ENCODE data around the gene DPP6.
"Not testable (repeated sequence)": the region's sequence is repeated elsewhere in the genome, so short reads cannot be mapped to it uniquely, and the experiment has no call there.

DPP6 gene

DNA sequence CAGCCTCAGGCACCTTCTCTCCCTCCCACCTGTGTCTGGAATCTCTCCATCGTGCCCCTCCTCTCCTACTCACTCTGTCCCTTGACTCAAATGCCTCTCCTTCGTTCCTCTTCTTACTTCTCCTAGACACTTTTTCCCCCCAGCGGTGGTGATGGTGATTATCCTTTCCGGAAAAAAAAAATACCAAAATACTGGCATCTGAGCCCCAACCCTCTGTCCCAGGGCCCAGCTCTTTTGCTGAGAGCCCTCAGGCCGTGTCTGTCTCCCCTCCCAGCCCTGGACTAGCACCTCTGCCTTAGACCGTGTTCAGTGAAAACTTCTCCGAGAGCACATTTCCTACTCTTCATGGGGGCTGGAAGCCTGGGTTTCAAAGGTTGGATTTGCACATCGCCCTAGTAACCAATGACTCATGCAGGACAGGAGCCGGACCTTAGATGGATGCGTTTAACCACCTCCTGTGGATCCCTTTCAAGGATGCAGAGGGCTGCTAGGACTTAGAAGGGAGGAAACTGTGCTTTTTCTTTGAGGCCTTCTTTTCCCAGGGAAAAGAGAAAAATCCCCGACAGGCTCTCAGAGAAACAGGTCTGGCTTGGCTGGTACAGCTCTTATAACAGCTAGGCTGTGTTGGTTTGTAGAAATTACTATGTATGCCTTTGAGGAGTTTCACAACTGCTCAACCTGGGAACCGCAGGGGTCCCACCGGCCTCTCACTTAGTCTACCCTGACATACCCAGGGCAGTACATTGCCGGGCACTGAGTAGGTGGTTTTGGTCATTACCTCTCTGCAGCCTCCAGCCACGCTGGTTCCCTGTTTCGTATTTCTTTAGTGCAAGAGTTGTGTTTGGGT lies 1.5 kb downstream of the DPP6 start:
- not testable (repeated sequence) for DNase-seq

DNA sequence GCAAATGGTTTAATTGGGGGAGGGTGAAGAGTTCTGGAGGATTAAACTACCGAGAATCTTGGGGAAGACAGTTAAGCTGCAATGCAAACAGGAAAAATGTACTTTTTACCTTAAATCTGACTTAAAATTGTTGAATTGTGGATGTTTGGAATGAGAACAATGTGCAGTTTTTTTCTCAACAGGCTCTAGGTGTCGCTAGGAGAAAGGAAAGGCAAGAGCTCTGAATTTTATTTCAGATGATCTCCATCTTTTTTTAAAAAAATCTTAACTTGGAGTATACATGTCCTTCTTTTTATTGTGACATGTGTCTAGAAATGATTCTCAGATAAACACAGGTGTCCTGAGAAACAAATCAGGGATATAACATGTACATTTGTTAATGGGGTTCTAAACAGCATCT lies 2.5 kb downstream of the DPP6 start:
- not testable (repeated sequence) for H3K27ac Mint-ChIP-seq; DNase-seq; ATAC-seq (replicated peaks); H3K36me3 Mint-ChIP-seq; H3K4me3 Mint-ChIP-seq; H3K9me3 Mint-ChIP-seq; H3K4me1 Mint-ChIP-seq
- H3K27me3 Mint-ChIP-seq, result peaks cover 9 to 20% of the 10 kb centered on the region in 2 donors

More for the DNA sequence above, 1.5 kb downstream of the DPP6 start:
- not testable (repeated sequence) for H3K36me3 Mint-ChIP-seq; ATAC-seq (replicated peaks); H3K27ac Mint-ChIP-seq; H3K4me1 Mint-ChIP-seq; H3K4me3 Mint-ChIP-seq; H3K9me3 Mint-ChIP-seq
- H3K27me3 Mint-ChIP-seq, result peaks cover 9 to 20% of the 10 kb centered on the region in 2 donors

DNA sequence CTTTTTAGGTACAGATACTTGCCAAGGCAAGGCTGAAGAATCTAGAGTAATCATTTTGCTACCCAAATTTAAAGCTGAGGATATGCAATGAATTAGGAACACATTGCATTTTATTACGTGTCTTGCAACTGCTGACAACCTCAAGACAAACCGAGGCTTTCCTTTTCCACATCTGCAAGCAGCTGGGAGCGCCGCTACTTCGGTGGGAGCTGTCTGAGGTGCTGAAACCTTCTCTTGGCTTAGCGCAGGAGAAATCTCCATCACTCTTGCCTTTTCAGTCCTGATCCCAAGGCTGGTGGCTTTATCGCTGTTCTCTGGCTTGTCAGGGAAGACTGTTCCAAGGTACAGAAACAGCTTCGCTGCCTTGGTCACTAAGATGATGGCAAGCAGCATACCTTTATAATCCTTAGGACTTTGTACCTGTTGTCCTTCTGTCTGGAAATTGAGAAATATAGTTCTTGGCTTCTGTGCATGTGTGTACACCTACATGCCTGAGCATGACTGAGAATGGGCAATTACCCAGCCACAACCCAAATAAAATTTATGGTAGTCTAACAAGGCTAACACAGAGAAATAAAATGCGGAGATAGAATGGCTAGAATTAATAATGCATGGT lies 3.4 kb downstream of the DPP6 start:
- H3K27ac Mint-ChIP-seq; H3K4me3 Mint-ChIP-seq; H3K36me3 Mint-ChIP-seq; DNase-seq; ATAC-seq (replicated peaks); H3K4me1 Mint-ChIP-seq; H3K9me3 Mint-ChIP-seq: not testable (repeated sequence)
- H3K27me3 Mint-ChIP-seq, result peaks cover 9 to 20% of the 10 kb centered on the region in 2 donors

DNA sequence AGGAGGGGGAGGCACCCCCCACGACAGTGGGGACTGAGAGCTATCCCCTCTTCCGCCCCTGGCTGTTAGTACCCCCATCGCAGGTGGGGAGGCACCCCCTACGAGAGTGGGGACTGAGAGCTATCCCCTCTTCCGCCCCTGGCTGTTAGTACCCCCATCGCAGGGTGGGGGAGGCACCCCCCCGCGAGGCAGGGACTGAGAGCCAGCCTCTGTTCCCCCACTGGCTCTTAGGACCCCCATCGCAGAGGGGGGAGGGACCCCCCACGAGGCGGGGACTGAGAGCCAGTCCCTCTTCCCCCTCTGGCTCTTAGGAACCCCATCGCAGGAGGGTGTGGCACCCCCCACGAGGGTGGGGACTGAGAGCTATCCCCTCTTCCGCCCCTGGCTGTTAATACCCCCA lies 6.6 kb downstream of the DPP6 start:
- H3K27me3 Mint-ChIP-seq; ATAC-seq (replicated peaks); H3K4me1 Mint-ChIP-seq; H3K36me3 Mint-ChIP-seq; DNase-seq; H3K9me3 Mint-ChIP-seq; H3K27ac Mint-ChIP-seq; H3K4me3 Mint-ChIP-seq: not testable (repeated sequence)

DNA sequence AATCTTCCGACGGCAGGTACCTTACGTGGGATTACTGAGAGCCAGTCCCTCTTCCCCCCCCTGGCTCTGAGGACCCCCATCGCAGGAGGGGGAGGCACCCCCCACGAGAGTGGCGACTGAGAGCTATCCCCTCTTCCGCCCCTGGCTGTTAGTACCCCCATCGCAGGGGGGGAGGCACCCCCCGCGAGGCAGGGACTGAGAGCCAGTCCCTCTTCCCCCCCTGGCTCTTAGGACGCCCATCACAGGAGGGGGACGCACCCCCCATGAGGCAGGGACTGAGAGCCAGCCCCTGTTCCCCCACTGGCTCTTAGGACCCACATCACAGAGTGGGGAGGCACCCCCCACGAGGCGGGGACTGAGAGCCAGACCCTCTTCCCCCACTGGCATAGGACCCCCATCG lies 8.4 kb downstream of the DPP6 start:
- ATAC-seq (replicated peaks); H3K27ac Mint-ChIP-seq; H3K4me3 Mint-ChIP-seq; H3K4me1 Mint-ChIP-seq; H3K9me3 Mint-ChIP-seq; H3K27me3 Mint-ChIP-seq; DNase-seq; H3K36me3 Mint-ChIP-seq: not testable (repeated sequence)

DNA sequence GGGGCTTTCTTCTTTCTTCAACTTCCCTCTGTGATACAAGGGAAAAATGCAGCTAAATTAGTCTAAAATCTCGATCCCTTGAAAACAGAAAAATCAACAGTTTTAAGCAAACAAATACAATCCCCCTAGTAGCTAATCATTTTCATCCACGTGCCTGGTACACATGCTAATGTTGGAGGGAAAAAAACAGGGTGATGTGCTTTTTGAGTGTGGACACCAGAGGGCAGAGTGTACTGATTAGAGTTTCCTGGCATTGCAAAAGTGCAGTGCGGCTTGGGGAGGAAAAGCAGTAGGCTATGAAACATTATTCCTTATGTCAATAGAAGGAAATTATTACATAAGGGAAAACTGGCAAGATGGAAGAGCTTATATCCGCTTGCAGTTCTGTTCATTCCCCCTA lies 19.6 kb downstream of the DPP6 start:
- not testable (repeated sequence) for H3K27me3 Mint-ChIP-seq; H3K27ac Mint-ChIP-seq; H3K36me3 Mint-ChIP-seq; H3K9me3 Mint-ChIP-seq; DNase-seq; H3K4me3 Mint-ChIP-seq; H3K4me1 Mint-ChIP-seq; ATAC-seq (replicated peaks)

DNA sequence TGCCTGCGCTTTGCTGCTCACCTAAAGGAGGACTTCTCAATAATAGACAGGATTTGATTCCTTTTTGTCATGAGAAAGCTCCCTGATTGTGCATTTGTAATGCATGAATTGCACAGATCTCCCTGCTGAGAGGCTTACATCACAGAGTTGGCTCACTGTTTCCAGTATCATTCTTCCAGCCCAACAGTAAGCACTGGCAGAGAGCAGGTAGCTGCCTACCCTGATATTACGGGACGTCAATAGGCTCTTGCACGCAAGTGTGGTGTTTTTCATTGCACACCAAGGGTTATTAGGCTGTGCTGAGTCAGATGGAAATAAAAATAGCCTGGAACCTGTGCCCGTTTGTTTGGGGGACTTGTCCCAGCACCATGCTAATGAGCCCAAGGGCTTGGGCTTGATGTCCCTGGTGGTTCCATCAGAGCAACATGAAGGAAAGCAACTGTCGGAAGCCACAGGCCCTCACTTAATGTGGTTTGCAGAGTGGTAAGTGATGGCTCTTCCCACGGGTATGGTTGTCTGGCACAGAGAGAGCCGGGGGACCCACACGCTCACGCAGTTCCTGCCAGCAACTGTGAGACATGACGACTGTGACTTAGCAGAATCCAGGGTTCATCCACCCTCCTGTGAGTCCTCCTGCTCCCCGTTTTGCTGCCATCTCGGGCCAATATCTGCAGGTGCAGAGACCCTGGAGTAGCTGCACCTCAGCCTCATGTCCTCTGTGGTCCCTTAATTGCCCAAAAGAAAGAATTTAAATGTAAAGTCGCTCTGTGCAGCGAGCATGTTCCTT lies 20.4 kb downstream of the DPP6 start:
- ATAC-seq (replicated peaks); H3K9me3 Mint-ChIP-seq; H3K27ac Mint-ChIP-seq: not testable (repeated sequence)

DNA sequence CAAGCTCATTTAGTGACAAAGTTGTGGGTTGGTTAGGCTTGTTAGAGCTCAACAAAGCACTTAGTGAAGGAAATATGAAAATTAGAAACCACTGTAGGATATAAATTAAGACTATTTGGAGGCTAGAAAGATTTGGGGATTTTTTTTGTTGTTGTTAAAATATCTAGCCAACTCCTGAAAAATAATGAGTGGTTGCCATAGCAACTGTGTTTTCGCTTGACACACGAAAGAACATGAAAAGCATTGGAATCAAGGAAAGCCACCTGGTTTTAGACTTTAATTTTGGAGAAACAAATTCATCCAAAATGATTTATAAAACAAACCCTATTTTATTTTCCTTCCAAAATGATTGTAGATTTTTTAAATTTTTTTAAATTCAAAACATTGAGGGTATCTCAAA lies 26.3 kb downstream of the DPP6 start:
- H3K36me3 Mint-ChIP-seq; DNase-seq; H3K4me1 Mint-ChIP-seq; ATAC-seq (replicated peaks); H3K27ac Mint-ChIP-seq; H3K4me3 Mint-ChIP-seq; H3K27me3 Mint-ChIP-seq; H3K9me3 Mint-ChIP-seq: not testable (repeated sequence)

More for the DNA sequence above, 20.4 kb downstream of the DPP6 start:
- not testable (repeated sequence) for H3K27me3 Mint-ChIP-seq, H3K4me3 Mint-ChIP-seq, H3K4me1 Mint-ChIP-seq, DNase-seq, H3K36me3 Mint-ChIP-seq

DNA sequence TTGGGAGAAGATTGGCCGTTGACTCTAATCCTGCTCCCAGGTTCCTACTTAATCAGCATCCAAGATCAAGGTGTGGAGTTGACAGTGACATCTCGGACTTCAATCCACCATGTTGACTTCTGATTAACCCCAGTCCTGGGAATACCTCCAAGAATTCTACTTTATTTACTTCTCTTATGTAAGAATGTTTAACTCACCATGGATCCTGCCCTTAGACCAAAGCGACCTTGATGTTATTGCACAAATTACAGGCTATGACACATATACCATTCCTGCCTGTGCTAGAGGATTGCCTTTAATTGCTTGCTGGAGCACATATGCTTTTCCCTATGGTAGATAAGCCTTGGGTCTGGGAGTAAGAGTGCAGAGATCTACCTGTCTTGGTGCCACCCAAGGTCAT lies 28.1 kb downstream of the DPP6 start:
- H3K27me3 Mint-ChIP-seq; H3K36me3 Mint-ChIP-seq; H3K9me3 Mint-ChIP-seq; H3K4me1 Mint-ChIP-seq; ATAC-seq (replicated peaks); H3K4me3 Mint-ChIP-seq; H3K27ac Mint-ChIP-seq; DNase-seq: not testable (repeated sequence)

DNA sequence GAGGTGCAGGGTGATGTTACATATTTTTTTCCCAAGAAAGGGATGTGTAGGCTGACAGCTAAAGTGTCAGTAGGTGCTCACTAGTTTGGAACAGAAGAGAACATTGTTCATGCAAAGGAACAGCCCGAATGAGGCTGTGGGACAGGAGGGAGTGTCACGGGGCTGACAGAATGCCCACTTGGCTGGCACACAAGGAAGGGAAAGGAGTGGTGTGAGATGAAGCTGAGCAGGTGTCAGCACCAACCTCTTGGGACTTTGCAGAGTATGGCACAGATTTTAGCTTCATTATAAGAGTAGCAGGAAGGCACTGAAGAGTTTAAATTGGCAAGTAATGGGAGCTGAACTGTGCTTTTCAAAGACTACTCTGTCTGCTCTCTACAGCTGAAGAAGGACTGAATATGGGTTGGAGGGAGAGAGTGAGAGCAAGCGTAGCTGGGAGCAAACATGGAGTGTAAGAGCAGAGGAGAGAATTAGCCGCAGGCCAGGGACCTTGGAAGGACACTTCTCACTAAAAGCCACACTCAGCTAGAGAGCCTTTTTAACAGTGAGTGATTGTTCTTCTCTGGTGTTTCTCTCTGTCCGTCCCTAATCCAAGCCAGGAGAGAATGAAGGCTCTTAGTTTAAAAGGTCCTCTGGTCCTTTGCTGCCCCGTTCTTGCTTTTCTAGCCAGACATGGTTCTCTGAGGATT lies 35.0 kb downstream of the DPP6 start:
- not testable (repeated sequence) for H3K9me3 Mint-ChIP-seq; DNase-seq; H3K4me1 Mint-ChIP-seq; H3K27ac Mint-ChIP-seq; H3K27me3 Mint-ChIP-seq; ATAC-seq (replicated peaks); H3K4me3 Mint-ChIP-seq; H3K36me3 Mint-ChIP-seq

DNA sequence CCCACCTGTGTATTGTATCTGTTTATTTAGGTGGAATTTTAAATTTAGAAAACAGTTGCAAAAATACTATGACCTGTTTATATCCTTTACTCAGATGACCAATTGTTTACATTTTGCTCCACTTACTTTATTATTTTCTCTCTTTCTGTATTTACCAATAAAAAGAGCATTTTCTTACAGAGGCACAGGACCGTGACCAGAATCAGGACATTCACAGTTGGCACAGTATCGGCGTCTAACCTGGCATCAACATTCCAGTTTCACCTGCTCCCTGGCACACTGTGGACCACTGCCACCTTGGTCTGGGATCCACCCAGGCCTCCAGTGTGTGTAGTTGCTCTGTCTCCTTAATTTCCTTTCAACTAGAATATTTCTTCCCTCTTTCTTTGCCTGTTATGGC lies 39.9 kb downstream of the DPP6 start:
- not testable (repeated sequence) for H3K27ac Mint-ChIP-seq; H3K4me1 Mint-ChIP-seq; H3K9me3 Mint-ChIP-seq; H3K36me3 Mint-ChIP-seq; H3K27me3 Mint-ChIP-seq; H3K4me3 Mint-ChIP-seq; ATAC-seq (replicated peaks); DNase-seq

DNA sequence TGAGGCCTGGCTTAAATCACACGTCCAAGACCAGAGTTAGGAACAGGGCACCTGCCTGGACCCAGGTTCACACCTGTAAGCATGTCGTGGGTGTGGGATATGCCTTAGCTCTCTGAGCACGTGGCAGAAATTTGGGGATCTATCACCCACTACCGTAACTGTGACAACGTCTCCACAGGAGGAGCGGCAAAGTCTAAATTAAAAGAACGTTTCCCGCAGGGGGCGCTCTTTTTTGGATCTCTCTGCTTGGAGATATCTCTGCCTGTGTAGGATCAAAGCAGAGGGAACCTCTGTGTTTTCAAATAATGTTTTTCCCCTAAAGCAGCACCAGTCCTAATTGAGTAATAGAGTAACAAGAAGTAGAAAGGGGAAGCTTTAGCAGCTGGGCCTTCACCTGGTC lies 43.0 kb downstream of the DPP6 start:
- H3K27ac Mint-ChIP-seq, H3K27me3 Mint-ChIP-seq, DNase-seq, H3K4me1 Mint-ChIP-seq, H3K36me3 Mint-ChIP-seq, H3K4me3 Mint-ChIP-seq, H3K9me3 Mint-ChIP-seq: not testable (repeated sequence)
- peak in 1 of 2 donors; percentile 80 for ATAC-seq (replicated peaks)

DNA sequence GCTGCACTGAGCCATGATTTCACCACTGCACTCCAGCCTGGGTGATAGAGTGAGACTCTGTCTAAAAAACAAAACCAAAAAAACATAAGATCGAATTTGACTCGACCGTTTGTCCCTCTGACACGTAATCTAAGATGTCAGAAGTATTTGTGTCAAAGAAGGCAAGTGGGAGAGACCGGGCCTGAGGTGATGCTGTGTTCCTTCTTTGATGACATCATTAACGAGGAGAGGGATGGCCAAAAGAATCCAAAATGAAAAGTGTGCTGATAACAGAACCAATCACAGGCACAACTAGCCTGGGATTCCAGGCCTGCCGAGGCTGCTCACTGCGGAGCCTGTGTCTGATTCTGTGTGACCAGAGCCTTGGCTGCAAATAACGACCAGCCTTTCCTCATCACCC lies 52.9 kb downstream of the DPP6 start:
- not testable (repeated sequence) for H3K36me3 Mint-ChIP-seq; ATAC-seq (replicated peaks); H3K27me3 Mint-ChIP-seq

DNA sequence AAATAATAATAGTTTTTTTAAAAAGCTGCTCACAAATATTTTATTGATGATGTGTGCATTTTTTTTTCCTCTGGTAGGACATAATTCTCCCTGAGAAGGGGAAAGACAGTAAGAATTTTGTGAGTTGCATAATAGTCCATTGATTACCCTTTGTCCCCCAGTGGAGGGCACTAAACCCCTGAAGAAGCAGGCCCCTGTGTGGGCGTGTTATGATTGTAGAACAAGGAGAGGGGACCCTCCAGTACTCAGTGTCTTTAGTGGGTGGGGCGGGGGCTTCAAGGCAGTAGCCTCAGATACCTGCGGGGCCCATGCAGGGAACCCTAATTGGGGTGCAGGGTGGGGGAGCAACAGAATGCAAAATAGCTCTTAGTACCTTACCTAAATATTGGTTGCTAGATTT lies 57.4 kb downstream of the DPP6 start:
- not testable (repeated sequence) for H3K27me3 Mint-ChIP-seq; ATAC-seq (replicated peaks); H3K4me3 Mint-ChIP-seq; H3K9me3 Mint-ChIP-seq; DNase-seq; H3K36me3 Mint-ChIP-seq; H3K4me1 Mint-ChIP-seq; H3K27ac Mint-ChIP-seq

More for the DNA sequence above, 52.9 kb downstream of the DPP6 start:
- H3K4me1 Mint-ChIP-seq, H3K4me3 Mint-ChIP-seq, H3K9me3 Mint-ChIP-seq, DNase-seq, H3K27ac Mint-ChIP-seq: not testable (repeated sequence)

Data from stimulated activated naive B cell treated with anti-CD40 and anti-IgM and Interleukin-4, amounts not matched to agents 10 μg/mL and 1 μg/mL and 100 μg/mL, for 72 hours (primary cell).